Astrocyte (in vitro differentiated cells and primary cell): Measurements from ENCODE around the gene CIAO2B. TPM values are rescaled to one million over a fixed set of nuclear protein-coding genes. Genes with fewer than 3 reads are reported as not detected.
A peak's percentile ranks its signal among the peaks of the same experiment; 100 is the strongest.

Source experiments
- DNase-seq: peaks from one replicate; pipeline ENCODE4 v3.0.0-alpha.2; 2010; ENCODE audit warnings: low read depth
- FAIRE-seq: peaks from 2 replicates; lab custom pipeline; 2011; peaks lifted over from hg19 to GRCh38; lab: Jason Lieb, UNC
- H2AFZ ChIP-seq: 2 replicates; pipeline ENCODE4 v1.6.0; 2012; ENCODE audit warnings: low read depth, low read length, inconsistent platforms
- H3K27ac ChIP-seq: 2 replicates; pipeline ENCODE4 v1.5.1; 2011; ENCODE audit warnings: low read depth, low read length, inconsistent platforms
- H3K27me3 ChIP-seq: 2 replicates; pipeline ENCODE4 v1.6.0; 2011; ENCODE audit warnings: low read length, inconsistent platforms; ENCODE audit not compliant: insufficient read depth
- H3K36me3 ChIP-seq: 2 replicates; pipeline ENCODE4 v1.5.1; 2011; ENCODE audit warnings: low read length, inconsistent platforms; ENCODE audit not compliant: insufficient read depth
- H3K4me1 ChIP-seq: 2 replicates; pipeline ENCODE4 v1.5.1; 2011; ENCODE audit warnings: low read length, inconsistent platforms; ENCODE audit not compliant: insufficient read depth
- H3K4me2 ChIP-seq: 2 replicates; pipeline ENCODE4 v1.6.0; 2012; ENCODE audit warnings: low read length, inconsistent platforms
- H3K4me3 ChIP-seq: 2 replicates; pipeline ENCODE4 v1.5.1; 2011; ENCODE audit warnings: low read depth, mild to moderate bottlenecking, low read length, inconsistent platforms; ENCODE audit not compliant: insufficient read depth
- H3K79me2 ChIP-seq: 2 replicates; pipeline ENCODE4 v1.6.0; 2012; ENCODE audit warnings: mild to moderate bottlenecking, low read length, inconsistent platforms; ENCODE audit not compliant: insufficient read depth
- H3K9ac ChIP-seq: 2 replicates; pipeline ENCODE4 v1.6.0; 2012; ENCODE audit warnings: mild to moderate bottlenecking, low read length, inconsistent platforms
- H3K9me3 ChIP-seq: 2 replicates; pipeline ENCODE4 v1.5.1; 2012; ENCODE audit warnings: low read depth, mild to moderate bottlenecking, low read length, inconsistent platforms; ENCODE audit not compliant: insufficient read depth
- H4K20me1 ChIP-seq: 2 replicates; pipeline ENCODE4 v1.6.0; 2012; ENCODE audit warnings: low read length, inconsistent platforms; ENCODE audit not compliant: insufficient read depth
- H3K27ac Mint-ChIP-seq: one replicate; pipeline ENCODE4 v1.8.0; 2021; ENCODE audit warnings: mild to moderate bottlenecking, mixed read lengths; ENCODE audit not compliant: unreplicated experiment
- H3K27me3 Mint-ChIP-seq: one replicate; pipeline ENCODE4 v1.8.0; 2021; ENCODE audit warnings: low read depth, mixed read lengths; ENCODE audit not compliant: unreplicated experiment
- H3K36me3 Mint-ChIP-seq: one replicate; pipeline ENCODE4 v1.8.0; 2021; ENCODE audit warnings: low read depth, mixed read lengths; ENCODE audit not compliant: unreplicated experiment
- H3K4me1 Mint-ChIP-seq: one replicate; pipeline ENCODE4 v1.8.0; 2021; ENCODE audit warnings: low read depth, mixed read lengths; ENCODE audit not compliant: unreplicated experiment
- H3K4me3 Mint-ChIP-seq: one replicate; pipeline ENCODE4 v1.8.0; 2021; ENCODE audit warnings: mild to moderate bottlenecking, moderate library complexity, mixed read lengths; ENCODE audit not compliant: unreplicated experiment
- H3K9me3 Mint-ChIP-seq: one replicate; pipeline ENCODE4 v1.8.0; 2021; ENCODE audit warnings: mild to moderate bottlenecking, mixed read lengths; ENCODE audit not compliant: unreplicated experiment
- EZH2 ChIP-seq: IDR thresholded peaks from 2 replicates; pipeline ENCODE4 v1.6.1; 2012; ENCODE audit warnings: mild to moderate bottlenecking, low read length, inconsistent platforms; ENCODE audit not compliant: insufficient read depth
- total RNA-seq: library from RNA; stranded (reverse); gene quantifications from 2 replicates; pipeline ENCODE4 v1.2.1, GENCODE V29; 2021
- TF ChIP-seq, protein P1 (sequence below): IDR thresholded peaks from 2 replicates; pipeline ENCODE4 v1.5.1; 2011; ENCODE audit warnings: low read depth, mild to moderate bottlenecking, inconsistent platforms, low read length, moderate library complexity; ENCODE audit not compliant: insufficient read depth

CIAO2B gene
- total RNA-seq, 1 donor from 2014 or later, result 75.6 TPM

DNA sequence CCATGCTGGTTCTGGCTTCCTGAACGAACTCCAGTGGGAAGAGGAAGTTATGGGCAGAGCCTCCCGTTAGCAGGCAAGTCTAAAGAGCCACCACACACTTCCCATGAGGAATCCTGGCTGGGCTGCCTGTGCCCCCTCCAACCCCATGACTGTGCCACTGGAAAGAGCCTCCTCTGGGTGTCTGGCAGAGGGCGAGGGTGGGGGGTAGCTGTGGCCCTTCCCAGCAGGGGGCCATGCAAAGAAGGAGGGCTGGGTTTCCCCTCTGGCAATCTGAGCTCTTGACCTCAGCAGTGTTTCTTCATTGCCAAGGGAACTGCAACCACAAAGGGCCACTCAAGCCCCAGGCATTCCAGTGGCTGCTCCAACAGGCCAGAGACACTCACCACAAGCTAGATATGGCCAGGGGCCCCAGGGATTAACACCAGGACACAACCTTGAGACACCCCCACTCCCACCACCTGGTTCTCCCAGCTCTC is 7.2 kb downstream of the CIAO2B start:
- H4K20me1 ChIP-seq, result peaks cover 29% of the 10 kb centered on the region

DNA sequence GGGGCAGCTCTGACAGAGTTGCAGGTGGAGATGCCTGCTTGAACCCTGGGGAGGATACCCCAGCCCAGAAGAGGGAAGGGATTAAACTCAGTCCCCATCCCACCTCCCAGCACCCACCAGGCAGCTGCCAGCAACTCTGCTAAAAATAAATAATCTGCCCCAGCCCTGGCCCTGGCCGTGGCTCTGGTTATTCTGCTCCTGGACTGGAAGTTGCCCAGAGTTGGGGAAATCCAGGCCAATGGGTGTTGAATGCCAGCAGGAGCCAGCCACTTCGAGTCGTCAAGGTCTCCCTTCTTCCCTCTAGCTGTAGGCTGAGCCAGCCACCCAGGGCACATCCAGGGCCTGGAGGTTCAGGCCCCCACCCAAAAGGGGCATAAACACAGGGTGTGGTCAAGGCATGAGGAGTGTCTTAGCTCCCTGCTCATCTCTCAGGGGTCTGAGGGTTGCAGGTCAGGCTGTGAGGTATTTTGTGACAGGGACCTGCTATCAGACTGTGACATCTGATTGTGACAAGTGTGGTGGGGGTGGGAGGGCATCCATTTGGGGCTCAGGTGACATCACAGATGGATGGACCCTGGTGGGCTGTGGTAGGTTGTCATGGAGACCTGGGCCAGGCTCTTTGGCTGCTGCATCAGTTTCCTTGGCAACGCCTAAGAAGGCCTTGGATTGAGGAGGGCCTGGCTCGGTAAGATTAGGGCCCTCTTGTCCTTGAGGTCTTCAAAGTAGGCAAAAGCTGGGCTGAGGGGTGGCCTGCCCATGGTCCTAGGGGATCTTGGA is 7.8 kb downstream of the CIAO2B start:
- Mint-ChIP-seq H3K4me3 (no peak overlapping the region), H3K4me1 (peaks cover 29% of the 10 kb centered on the region), H3K9me3 (no peaks in the 10 kb centered on the region), H3K27ac (peak overlapping the region; percentile 93), H3K27me3 (peaks cover 29% of the 10 kb centered on the region), H3K36me3 (peaks cover 6% of the 10 kb centered on the region)
- Histone ChIP-seq H3K9me3 (no peaks in the 10 kb centered on the region), H3K4me1 (peaks cover 34% of the 10 kb centered on the region), H2AFZ (no peak overlapping the region), H4K20me1 (peaks cover 22% of the 10 kb centered on the region), H3K27me3 (peaks cover 10% of the 10 kb centered on the region), H3K4me3 (no peak overlapping the region), H3K9ac (peak overlapping the region; percentile 32), H3K36me3 (no peaks in the 10 kb centered on the region), H3K4me2 (peak overlapping the region; percentile 83), H3K79me2 (no peaks in the 10 kb centered on the region), H3K27ac (peak overlapping the region; percentile 59)
- DNase-seq (no peak), FAIRE-seq (no peak)
- no peak for TF ChIP-seq EZH2
- TF ChIP-seq, protein P1, sequence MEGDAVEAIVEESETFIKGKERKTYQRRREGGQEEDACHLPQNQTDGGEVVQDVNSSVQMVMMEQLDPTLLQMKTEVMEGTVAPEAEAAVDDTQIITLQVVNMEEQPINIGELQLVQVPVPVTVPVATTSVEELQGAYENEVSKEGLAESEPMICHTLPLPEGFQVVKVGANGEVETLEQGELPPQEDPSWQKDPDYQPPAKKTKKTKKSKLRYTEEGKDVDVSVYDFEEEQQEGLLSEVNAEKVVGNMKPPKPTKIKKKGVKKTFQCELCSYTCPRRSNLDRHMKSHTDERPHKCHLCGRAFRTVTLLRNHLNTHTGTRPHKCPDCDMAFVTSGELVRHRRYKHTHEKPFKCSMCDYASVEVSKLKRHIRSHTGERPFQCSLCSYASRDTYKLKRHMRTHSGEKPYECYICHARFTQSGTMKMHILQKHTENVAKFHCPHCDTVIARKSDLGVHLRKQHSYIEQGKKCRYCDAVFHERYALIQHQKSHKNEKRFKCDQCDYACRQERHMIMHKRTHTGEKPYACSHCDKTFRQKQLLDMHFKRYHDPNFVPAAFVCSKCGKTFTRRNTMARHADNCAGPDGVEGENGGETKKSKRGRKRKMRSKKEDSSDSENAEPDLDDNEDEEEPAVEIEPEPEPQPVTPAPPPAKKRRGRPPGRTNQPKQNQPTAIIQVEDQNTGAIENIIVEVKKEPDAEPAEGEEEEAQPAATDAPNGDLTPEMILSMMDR, result no peak

More for the DNA sequence above, 7.2 kb downstream of the CIAO2B start:
- peak; percentile 54 for FAIRE-seq
- H3K4me2 ChIP-seq, result peak overlapping the region; percentile 69
- DNase-seq, result peak; percentile 89
- no peaks in the 10 kb centered on the region for H3K79me2 ChIP-seq
- peaks cover 34% of the 10 kb centered on the region for H3K4me1 ChIP-seq
- H3K36me3 ChIP-seq, result peaks cover 2% of the 10 kb centered on the region
- Mint-ChIP-seq H3K27me3 (peaks cover 26% of the 10 kb centered on the region), H3K9me3 (no peaks in the 10 kb centered on the region), H3K4me3 (no peak overlapping the region), H3K36me3 (peaks cover 5% of the 10 kb centered on the region), H3K27ac (peak overlapping the region; percentile 93), H3K4me1 (peaks cover 29% of the 10 kb centered on the region)
- no peaks in the 10 kb centered on the region for H3K9me3 ChIP-seq
- H3K4me3 ChIP-seq, result no peak overlapping the region
- peak overlapping the region; percentile 36 for H3K9ac ChIP-seq
- H3K27ac ChIP-seq, result peak overlapping the region; percentile 59
- H3K27me3 ChIP-seq, result peaks cover 9% of the 10 kb centered on the region
- no peak overlapping the region for H2AFZ ChIP-seq
- TF ChIP-seq, protein P1, result no peak
- TF ChIP-seq EZH2, result no peak
